Measurements from ENCODE around the gene GOLGA6L2. TPM values are rescaled to one million over a fixed set of nuclear protein-coding genes. Genes with fewer than 3 reads are reported as not detected.

The GOLGA6L2 gene
- total and polyA plus RNA-seq, 2 of the 13 experiments (the other 11 are each of a cell fraction or from before 2014, with no cell fraction given), result not detected

Other genes with a start within 250 kb of the GOLGA6L2 start
- gene GOLGA6L26, start 113.0 kb downstream of the GOLGA6L2 start, total RNA-seq (2016; rRNA removed; fragmentation: Illumina TruSeq; extraction: Trizol), result not detected in 2 replicates
- gene GOLGA6L26, start 113.0 kb downstream of the GOLGA6L2 start, polyA plus RNA-seq (2011; rRNA removed), result not detected in 2 replicates
- 0.02 TPM in 1 of 2 replicates, not detected in the other for gene GOLGA8S, start 92.5 kb downstream of the GOLGA6L2 start, total RNA-seq (2016; rRNA removed; fragmentation: Illumina TruSeq; extraction: Trizol)
- gene GOLGA8S, start 92.5 kb downstream of the GOLGA6L2 start, polyA plus RNA-seq (2011; rRNA removed), result 0.03 and 0.04 TPM in 2 replicates
- gene MKRN3, start 118.4 kb upstream of the GOLGA6L2 start, total RNA-seq (2016; rRNA removed; fragmentation: Illumina TruSeq; extraction: Trizol), result 4.6 and 5.2 TPM in 2 replicates
- 2.1 and 2.4 TPM in 2 replicates for gene MKRN3, start 118.4 kb upstream of the GOLGA6L2 start, polyA plus RNA-seq (2011; rRNA removed)
- not detected in 2 replicates for gene MAGEL2, start 200.6 kb upstream of the GOLGA6L2 start, total RNA-seq (2016; rRNA removed; fragmentation: Illumina TruSeq; extraction: Trizol)
- gene MAGEL2, start 200.6 kb upstream of the GOLGA6L2 start, polyA plus RNA-seq (2011; rRNA removed), result not detected in 2 replicates
- gene NDN, start 240.1 kb upstream of the GOLGA6L2 start, total RNA-seq (2016; rRNA removed; fragmentation: Illumina TruSeq; extraction: Trizol), result not detected in 2 replicates
- 0.03 TPM in 1 of 2 replicates, not detected in the other for gene NDN, start 240.1 kb upstream of the GOLGA6L2 start, polyA plus RNA-seq (2011; rRNA removed)

Measured in HepG2 (cell line).